Measurements from ENCODE around the gene CALN1.

DNA sequence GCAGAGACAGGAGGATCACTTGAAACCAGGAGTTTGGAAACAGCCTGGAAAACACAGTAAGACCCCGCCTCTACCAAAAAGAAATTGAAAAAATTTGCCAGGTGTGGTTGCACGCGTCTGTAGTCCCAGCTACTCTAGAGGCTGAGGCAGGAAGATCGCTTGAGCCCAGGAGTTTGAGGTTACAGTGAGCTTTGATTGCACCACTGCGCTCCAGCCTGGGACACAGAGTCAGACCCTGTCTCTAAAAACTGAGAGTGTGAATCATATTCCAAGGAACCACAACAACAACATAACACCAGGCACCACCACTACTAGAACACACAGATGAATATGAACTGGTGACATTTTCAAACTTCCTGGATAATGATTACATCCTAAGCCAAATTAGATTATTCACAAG, 324.2 kb downstream of the CALN1 start:
- TF ChIP-seq, protein P1, sequence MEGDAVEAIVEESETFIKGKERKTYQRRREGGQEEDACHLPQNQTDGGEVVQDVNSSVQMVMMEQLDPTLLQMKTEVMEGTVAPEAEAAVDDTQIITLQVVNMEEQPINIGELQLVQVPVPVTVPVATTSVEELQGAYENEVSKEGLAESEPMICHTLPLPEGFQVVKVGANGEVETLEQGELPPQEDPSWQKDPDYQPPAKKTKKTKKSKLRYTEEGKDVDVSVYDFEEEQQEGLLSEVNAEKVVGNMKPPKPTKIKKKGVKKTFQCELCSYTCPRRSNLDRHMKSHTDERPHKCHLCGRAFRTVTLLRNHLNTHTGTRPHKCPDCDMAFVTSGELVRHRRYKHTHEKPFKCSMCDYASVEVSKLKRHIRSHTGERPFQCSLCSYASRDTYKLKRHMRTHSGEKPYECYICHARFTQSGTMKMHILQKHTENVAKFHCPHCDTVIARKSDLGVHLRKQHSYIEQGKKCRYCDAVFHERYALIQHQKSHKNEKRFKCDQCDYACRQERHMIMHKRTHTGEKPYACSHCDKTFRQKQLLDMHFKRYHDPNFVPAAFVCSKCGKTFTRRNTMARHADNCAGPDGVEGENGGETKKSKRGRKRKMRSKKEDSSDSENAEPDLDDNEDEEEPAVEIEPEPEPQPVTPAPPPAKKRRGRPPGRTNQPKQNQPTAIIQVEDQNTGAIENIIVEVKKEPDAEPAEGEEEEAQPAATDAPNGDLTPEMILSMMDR (optimal IDR thresholded peaks at IDR 0.05 in 1 of 3, IDR thresholded peaks at IDR 0.05 in 1 of 3, conservative IDR thresholded peaks at IDR 0.05 in 1 of 3; ENCODE audit: extremely low read depth in 1 of 3, insufficient read depth in 2 of 3, low read length in 3 of 3), result no peak
- TF ChIP-seq EZH2 (IDR thresholded peaks at IDR 0.05; ENCODE audit: low read length), result no peak
